Heart left ventricle (tissue), 16 donors: Measurements from ENCODE around the gene C11orf54. TPM values are rescaled to one million over a fixed set of nuclear protein-coding genes. Genes with fewer than 3 reads are reported as not detected.

ENCODE experiments used
- ATAC-seq, 4 donors: fragments of 200-7000 bp; cut with Tn5 transposase; one replicate each; pipeline ENCODE4 v1.9.1; 2020 to 2022; ENCODE audit warnings: moderate library complexity in 4 of 4, mild to moderate bottlenecking in 3 of 4, moderate number of reproducible peaks in 1 of 4
- DNase-seq, 5 donors: peaks; one replicate each; pipeline ENCODE4 v3.0.0-alpha.2; 2020
- H3K27ac ChIP-seq, 12 donors: fragments of 200-600 bp; sonication (generic) in 4 of 12; one replicate each; pipeline versions ENCODE4 v1.5.0 to v1.8.0; 2016 to 2022; ENCODE audit warnings: mild to moderate bottlenecking in 2 of 12
- H3K27me3 ChIP-seq, 9 donors: fragments of 200-600 bp; sonication (generic) in 2 of 9; one replicate each; pipeline versions ENCODE4 v1.5.1 to v1.8.0; 2016 to 2022; ENCODE audit warnings: mild to moderate bottlenecking in 3 of 9
- H3K36me3 ChIP-seq, 9 donors: fragments of 200-600 bp; sonication (generic) in 2 of 9; one replicate each; pipeline versions ENCODE4 v1.5.0 to v1.8.0; 2018 to 2022; ENCODE audit warnings: mild to moderate bottlenecking in 2 of 9
- H3K4me1 ChIP-seq, 12 donors: fragments of 200-600 bp; sonication (generic) in 4 of 12; one replicate each; pipeline versions ENCODE4 v1.5.0 to v1.8.0; 2016 to 2022; ENCODE audit warnings: mild to moderate bottlenecking in 3 of 12
- H3K4me3 ChIP-seq, 12 donors: fragments of 200-600 bp; sonication (generic) in 4 of 12; one replicate each; pipeline versions ENCODE4 v1.5.0 to v1.8.0; 2017 to 2022; ENCODE audit warnings: mild to moderate bottlenecking in 9 of 12, moderate library complexity in 4 of 12
- H3K9me3 ChIP-seq, 12 donors: fragments of 200-600 bp; sonication (generic) in 4 of 12; one replicate each; pipeline versions ENCODE4 v1.5.0 to v1.8.0; 2016 to 2022; ENCODE audit warnings: mild to moderate bottlenecking in 1 of 12
- CTCF ChIP-seq, 12 donors: fragments of 200-600 bp; sonication (generic) in 4 of 12; IDR thresholded peaks; one replicate each; pipeline versions ENCODE4 v1.5.0 to v1.8.0; 2018 to 2022; ENCODE audit warnings: antibody characterized with exemption in 12 of 12, mild to moderate bottlenecking in 5 of 12
- POLR2A ChIP-seq, 2 donors: fragments of 450-650 bp; IDR thresholded peaks; one replicate each; pipeline ENCODE4 v1.6.1; 2017; ENCODE audit warnings: antibody characterized with exemption in 2 of 2, mild to moderate bottlenecking in 2 of 2, moderate library complexity in 2 of 2
- WGBS, 4 donors: extraction: QIAGEN DNeasy Blood & Tissue Kit in 2 of 4; methylation state at CpG; one replicate each; pipeline versions ENCODE4 v1.1.5 to v1.1.7; 2013 to 2018; 5-methylcytosine and 5-hydroxymethylcytosine counted together
- intact Hi-C, 10 donors: fragments of 100-400 bp; cut with DNase I; formaldehyde crosslinking; loops; one replicate each; pipeline versions ENCODE4 v1.11.1 to v1.14.2; 2022
- polyA plus RNA-seq, 2 donors: library from polyadenylated mRNA; stranded (reverse); fragments of 200-250 nt; gene quantifications; one replicate each; pipeline ENCODE4 v1.2.3, GENCODE V29; 2013
- total RNA-seq, 9 donors: library from RNA; depleted of rRNA in 2 of 9; stranded (reverse); fragments of >200 nt in 2 of 9; fragmentation: NEBNext Ultra II Directional in 3 of 9; extraction: Animal tissue kit (Norgen Biotek cat#: 25700) in 3 of 9; gene quantifications; one replicate each; pipeline versions ENCODE4 v1.1.0 to v1.2.4, GENCODE V29; 2016 to 2023
- donor health status: ischemic (EF 13 %, LVEDD 7.1; RV severe dilation, severe dysfunction).
- donor health status: healthy with polysubstance abuse.
- donor health status: DM: no; HTN: yes; CAD: no.
- donor health status: DM: no; HTN: no; CAD: no.
- donor health status: ischemic (EF 25% LVEDD 6.9; RV normal size, moderate dysfunction).
- donor health status: ischemic (EF 25% LVEDD 5.7; RV mildly dilated, moderate dysfunction).
- donor health status: healthy.
- donor health status: DM: yes; HTN: yes; CAD: no.
- donor health status: ischemic (EF 35%, LVEDD 5.7; RV mildly dilated, moderate dysfunction).
- donor health status: nonischemic (EF 11% LVEDD 7.7; RV severe dilation, severe dysfunction).
- donor health status: DM: yes; HTN: yes; CAD: no.
- donor health status: PGD.
- donor health status: ischemic (EF 29% LVEDD 5.4; RV normal size, mild dysfunction).
- donor health status: nonischemic (EF 23%, LVEDD 6.1; RV moderate dilation, normal function).

C11orf54 gene
- total and polyA plus RNA-seq, 11 donors = 17.2 to 46.2 (median 26.0) TPM

GRCh38 chr11:93738647-93739081, 2.8 kb upstream of the C11orf54 start:
- intact Hi-C loops = no loop called here
- Histone ChIP-seq H3K27me3 (no peaks in the 10 kb centered on the region), H3K36me3 (peaks cover 0 to 65% (median 58%) of the 10 kb centered on the region in 9 donors), H3K9me3 (no peaks in the 10 kb centered on the region), H3K4me3 (peak overlapping the region in 4 of 12 donors; percentile 75 to 92 (median 82)), H3K4me1 (peaks cover 0 to 54% (median 40%) of the 10 kb centered on the region in 12 donors), H3K27ac (peak overlapping the region in 1 of 12 donors; percentile 17)
- no peak for ATAC-seq
- TF ChIP-seq POLR2A (IDR thresholded peaks at IDR 0.05) (no peak), CTCF (IDR thresholded peaks at IDR 0.05) (no peak)
- DNase-seq = no peak
- WGBS, 4 donors = 68 to 75% (median 72%) methylated on average over 6 of the region's 6 CpGs

- no peak for TF ChIP-seq POLR2A (IDR thresholded peaks at IDR 0.05)
- no peak for TF ChIP-seq CTCF (IDR thresholded peaks at IDR 0.05)
- 21 to 31% (median 26%) methylated on average over 18 of the region's 18 CpGs for WGBS, 4 donors
- intact Hi-C loops = loop anchor here in 8 of 10 donors (5.0 kb wide), 1 partner anchor 42 kb away; the partner anchor contains the start of gene MED17 (in 8 of the 8)
- no peak for ATAC-seq
- peaks cover 0 to 50% (median 43%) of the 10 kb centered on the region in 9 donors for H3K36me3 ChIP-seq
- peak overlapping the region in 9 of 12 donors; percentile 86 to 96 (median 94) for H3K27ac ChIP-seq
- no peaks in the 10 kb centered on the region for H3K27me3 ChIP-seq
- H3K4me1 ChIP-seq = peaks cover 0 to 53% (median 45%) of the 10 kb centered on the region in 12 donors
- H3K4me3 ChIP-seq = peak overlapping the region; percentile 57 to 92 (median 80)
- DNase-seq = peak in 1 of 5 donors; percentile 8
- no peaks in the 10 kb centered on the region for H3K9me3 ChIP-seq
Measured at GRCh38 chr11:93740031-93740729, 1.3 kb upstream of the C11orf54 start.

- no peaks in the 10 kb centered on the region for H3K9me3 ChIP-seq
- 0 to 1% (median 1%) methylated on average over 20 of the region's 20 CpGs for WGBS, 4 donors
- intact Hi-C loops = loop anchor here in 9 of 10 donors (1.0 to 5.0 kb wide), 2 partner anchors 42 to 44 kb away; partner anchors contain the start of gene MED17 (in 9 of the 9)
- peaks cover 0 to 45% (median 37%) of the 10 kb centered on the region in 9 donors for H3K36me3 ChIP-seq
- peaks cover 0 to 59% (median 48%) of the 10 kb centered on the region in 12 donors for H3K4me1 ChIP-seq
- peak overlapping the region; percentile 57 to 92 (median 80) for H3K4me3 ChIP-seq
- ATAC-seq (peak; percentile 34 to 73 (median 58)), DNase-seq (peak; percentile 35 to 74 (median 57))
- no peaks in the 10 kb centered on the region for H3K27me3 ChIP-seq
- peak in 1 of 12 donors; percentile 18 for TF ChIP-seq CTCF (IDR thresholded peaks at IDR 0.05)
- no peak for TF ChIP-seq POLR2A (IDR thresholded peaks at IDR 0.05)
- peak overlapping the region; percentile 86 to 96 (median 94) for H3K27ac ChIP-seq
Measured at GRCh38 chr11:93740730-93741093, 760 bp upstream of the C11orf54 start.

- DNase-seq (no peak), ATAC-seq (peak; percentile 28 to 44 (median 36))
- Histone ChIP-seq H3K9me3 (no peaks in the 10 kb centered on the region), H3K27me3 (no peaks in the 10 kb centered on the region), H3K4me1 (peaks cover 0 to 60% (median 51%) of the 10 kb centered on the region in 12 donors), H3K4me3 (peak overlapping the region; percentile 57 to 92 (median 80)), H3K36me3 (peaks cover 0 to 33% (median 26%) of the 10 kb centered on the region in 9 donors), H3K27ac (peak overlapping the region; percentile 86 to 96 (median 94))
- TF ChIP-seq POLR2A (IDR thresholded peaks at IDR 0.05) = no peak
- no peak for TF ChIP-seq CTCF (IDR thresholded peaks at IDR 0.05)
- intact Hi-C loops = loop anchor here in 9 of 10 donors (1.0 to 5.0 kb wide), 2 partner anchors 40 to 42 kb away; partner anchors contain the start of gene MED17 (in 9 of the 9)
- 0 to 3% (median 2%) methylated on average over 8 of the region's 8 CpGs for WGBS, 4 donors
Measured at GRCh38 chr11:93741882-93742226, 382 bp downstream of the C11orf54 start.
